Mesendoderm (in vitro differentiated cells): ENCODE data around the gene BUB3.
"Not testable (repeated sequence)": the region's sequence is repeated elsewhere in the genome, so short reads cannot be mapped to it uniquely, and the experiment has no call there.

Experiments
- DNase-seq: peaks from one replicate; pipeline ENCODE4 v3.0.0; 2013
- H2AK5ac ChIP-seq: 2 replicates; pipeline ENCODE4 v1.6.1; 2013; ENCODE audit warnings: low read length, inconsistent platforms
- H2BK120ac ChIP-seq: 2 replicates; pipeline ENCODE4 v1.6.1; 2013; ENCODE audit warnings: low read depth, mild to moderate bottlenecking, low read length, moderate library complexity, mixed read lengths
- H2BK15ac ChIP-seq: replicated peaks from 2 replicates; pipeline ENCODE4 v1.6.1; 2013; ENCODE audit warnings: low read depth, mild to moderate bottlenecking, moderate library complexity
- H2BK5ac ChIP-seq: 2 replicates; pipeline ENCODE4 v1.6.1; 2013; ENCODE audit warnings: low read length, inconsistent platforms
- H3K18ac ChIP-seq: 2 replicates; pipeline ENCODE4 v1.6.1; 2013; ENCODE audit warnings: mild to moderate bottlenecking, low read length, mixed read lengths
- H3K23ac ChIP-seq: one replicate; pipeline ENCODE4 v1.6.1; 2013; ENCODE audit warnings: low read length
- H3K27ac ChIP-seq: 2 replicates; pipeline ENCODE4 v1.5.1; 2013; ENCODE audit warnings: low read depth, mild to moderate bottlenecking, inconsistent platforms, low read length, moderate library complexity
- H3K27me3 ChIP-seq: 2 replicates; pipeline ENCODE4 v1.6.1; 2013; ENCODE audit warnings: low read length, control low read depth, mild to moderate bottlenecking, inconsistent platforms; ENCODE audit not compliant: insufficient read depth, poor library complexity
- H3K36me3 ChIP-seq: 2 replicates; pipeline ENCODE4 v1.6.1; 2013; ENCODE audit warnings: low read length, inconsistent platforms; ENCODE audit not compliant: control insufficient read depth, insufficient read depth
- H3K4ac ChIP-seq: one replicate; pipeline ENCODE4 v1.6.1; 2013; ENCODE audit warnings: low read depth, mild to moderate bottlenecking, low read length, moderate library complexity
- H3K4me1 ChIP-seq: 2 replicates; pipeline ENCODE4 v1.6.1; 2013; ENCODE audit warnings: low read depth, low read length, inconsistent platforms; ENCODE audit not compliant: control insufficient read depth
- H3K4me2 ChIP-seq: 2 replicates; pipeline ENCODE4 v1.6.1; 2013; ENCODE audit warnings: low read length
- H3K4me3 ChIP-seq: 2 replicates; pipeline ENCODE4 v1.5.1; 2013; ENCODE audit warnings: mild to moderate bottlenecking, low read length
- H3K56ac ChIP-seq: one replicate; pipeline ENCODE4 v1.6.1; 2013; ENCODE audit warnings: low read length
- H3K79me1 ChIP-seq: 2 replicates; pipeline ENCODE4 v1.6.1; 2013; ENCODE audit warnings: low read length, inconsistent platforms
- H3K79me2 ChIP-seq: 2 replicates; pipeline ENCODE4 v1.6.1; 2013; ENCODE audit warnings: mild to moderate bottlenecking, low read length; ENCODE audit not compliant: control insufficient read depth, insufficient read depth
- H3K9ac ChIP-seq: 2 replicates; pipeline ENCODE4 v1.6.1; 2013; ENCODE audit warnings: low read length, inconsistent platforms
- H4K5ac ChIP-seq: one replicate; pipeline ENCODE4 v1.6.1; 2013; ENCODE audit warnings: low read length
- H4K8ac ChIP-seq: one replicate; pipeline ENCODE4 v1.6.1; 2013; ENCODE audit warnings: low read depth, mild to moderate bottlenecking, control low read depth, low read length, moderate library complexity
- WGBS: extraction: QIAGEN DNeasy Blood & Tissue Kit; methylation state at CpG from one replicate; pipeline ENCODE4 v1.1.7; 2013; ENCODE audit warnings: low lambda C conversion rate, missing lambda C conversion rate; ENCODE audit not compliant: insufficient coverage; ENCODE audit errors: extremely low coverage; 5-methylcytosine and 5-hydroxymethylcytosine counted together

BUB3 gene

GRCh38 chr10:123170961-123171360, 16.8 kb downstream of the BUB3 start:
- H2BK120ac ChIP-seq, result no peak overlapping the region
- no peak for DNase-seq
- H3K4ac ChIP-seq, result no peak overlapping the region
- H3K79me2 ChIP-seq, result no peaks in the 10 kb centered on the region
- no peak overlapping the region for H2BK5ac ChIP-seq
- no peak overlapping the region for H2BK15ac ChIP-seq
- no peak overlapping the region for H3K56ac ChIP-seq
- H3K27ac ChIP-seq, result no peak overlapping the region
- H3K4me2 ChIP-seq, result no peak overlapping the region
- no peak overlapping the region for H3K18ac ChIP-seq
- H3K27me3 ChIP-seq, result peaks cover 2% of the 10 kb centered on the region
- WGBS, result no CpG with 5 or more reads among the region's 4 CpGs
- no peak overlapping the region for H3K9ac ChIP-seq
- no peak overlapping the region for H2AK5ac ChIP-seq
- no peak overlapping the region for H3K23ac ChIP-seq
- no peak overlapping the region for H3K4me3 ChIP-seq
- peaks cover 14% of the 10 kb centered on the region for H3K79me1 ChIP-seq
- no peak overlapping the region for H4K8ac ChIP-seq
- H4K5ac ChIP-seq, result no peak overlapping the region
- peaks cover 10% of the 10 kb centered on the region for H3K36me3 ChIP-seq
- H3K4me1 ChIP-seq, result no peaks in the 10 kb centered on the region

- not testable (repeated sequence) for H3K27ac ChIP-seq
These were observed 17.4 kb downstream of the BUB3 start for GRCh38 chr10:123171616-123172015.

GRCh38 chr10:123175389-123176387, 21.5 kb downstream of the BUB3 start:
- no CpG with 5 or more reads among the region's 9 CpGs for WGBS
- Histone ChIP-seq H3K79me1 (peaks cover 5% of the 10 kb centered on the region), H3K4me1 (no peaks in the 10 kb centered on the region), H3K18ac (no peak overlapping the region), H3K4me2 (no peak overlapping the region), H4K5ac (no peak overlapping the region), H3K27me3 (no peaks in the 10 kb centered on the region), H3K4ac (no peak overlapping the region), H3K23ac (no peak overlapping the region), H3K79me2 (no peaks in the 10 kb centered on the region), H3K27ac (no peak overlapping the region), H3K36me3 (peaks cover 6% of the 10 kb centered on the region), H3K56ac (no peak overlapping the region), H4K8ac (no peak overlapping the region), H2AK5ac (no peak overlapping the region), H2BK15ac (no peak overlapping the region), H2BK5ac (no peak overlapping the region), H3K4me3 (no peak overlapping the region), H2BK120ac (no peak overlapping the region), H3K9ac (no peak overlapping the region)
- DNase-seq, result no peak

More at GRCh38 chr10:123171616-123172015, 17.4 kb downstream of the BUB3 start:
- not testable (repeated sequence) for H4K5ac ChIP-seq, H3K56ac ChIP-seq, H3K18ac ChIP-seq, H3K4me2 ChIP-seq, H3K4me3 ChIP-seq, H3K23ac ChIP-seq, H2AK5ac ChIP-seq, H3K27me3 ChIP-seq, H3K36me3 ChIP-seq, H3K79me2 ChIP-seq, H3K4me1 ChIP-seq, H3K4ac ChIP-seq, H2BK5ac ChIP-seq, H3K9ac ChIP-seq, H2BK120ac ChIP-seq, DNase-seq, H2BK15ac ChIP-seq, H4K8ac ChIP-seq
- WGBS, result no CpG with 5 or more reads among the region's 10 CpGs
- H3K79me1 ChIP-seq, result peaks cover 11% of the 10 kb centered on the region

GRCh38 chr10:123178390-123178789, 24.2 kb downstream of the BUB3 start:
- H2BK5ac ChIP-seq, H3K4me3 ChIP-seq, H2BK120ac ChIP-seq, H3K18ac ChIP-seq, H2BK15ac ChIP-seq, H3K56ac ChIP-seq, H3K9ac ChIP-seq, H3K4ac ChIP-seq, H3K4me2 ChIP-seq, H3K4me1 ChIP-seq, H3K79me2 ChIP-seq, DNase-seq, H4K8ac ChIP-seq, H3K36me3 ChIP-seq, H3K79me1 ChIP-seq, H4K5ac ChIP-seq, H3K27me3 ChIP-seq, H2AK5ac ChIP-seq, H3K23ac ChIP-seq, H3K27ac ChIP-seq: not testable (repeated sequence)
- WGBS, result no CpG with 5 or more reads among the region's 4 CpGs

GRCh38 chr10:123180101-123181090, 26.2 kb downstream of the BUB3 start:
- H3K4me2 ChIP-seq, result no peak overlapping the region
- peaks cover 3% of the 10 kb centered on the region for H3K36me3 ChIP-seq
- H2BK5ac ChIP-seq, result no peak overlapping the region
- no peak overlapping the region for H2AK5ac ChIP-seq
- H3K27ac ChIP-seq, result no peak overlapping the region
- H3K27me3 ChIP-seq, result no peaks in the 10 kb centered on the region
- no peak overlapping the region for H4K8ac ChIP-seq
- H4K5ac ChIP-seq, result no peak overlapping the region
- peaks cover 3% of the 10 kb centered on the region for H3K79me1 ChIP-seq
- no peak overlapping the region for H2BK120ac ChIP-seq
- DNase-seq, result no peak
- H3K79me2 ChIP-seq, result no peaks in the 10 kb centered on the region
- no peak overlapping the region for H3K23ac ChIP-seq
- H3K18ac ChIP-seq, result no peak overlapping the region
- H3K4ac ChIP-seq, result no peak overlapping the region
- WGBS, result no CpG with 5 or more reads among the region's 7 CpGs
- no peak overlapping the region for H3K9ac ChIP-seq
- no peaks in the 10 kb centered on the region for H3K4me1 ChIP-seq
- H3K56ac ChIP-seq, result no peak overlapping the region
- H3K4me3 ChIP-seq, result no peak overlapping the region
- no peak overlapping the region for H2BK15ac ChIP-seq
